HepG2 (cell line): ENCODE data around the gene ARRDC4. TPM values are rescaled to one million over a fixed set of nuclear protein-coding genes. Genes with fewer than 3 reads are reported as not detected.

Experiments
- CAMTA2 ChIP-seq: sonication (generic); formaldehyde crosslinking; IDR thresholded peaks from 2 replicates; pipeline ENCODE4 v1.4.0; 2020; ENCODE audit warnings: mild to moderate bottlenecking, missing genetic modification reagents, borderline replicate concordance
- FOSL1 ChIP-seq: sonication (generic); formaldehyde crosslinking; IDR thresholded peaks from 2 replicates; pipeline ENCODE4 v1.9.0; 2021; ENCODE audit warnings: missing genetic modification reagents, borderline replicate concordance
- JUN ChIP-seq: sonication (generic); formaldehyde crosslinking; IDR thresholded peaks from 2 replicates; pipeline ENCODE4 v1.4.0; 2020; ENCODE audit warnings: mild to moderate bottlenecking, missing genetic modification reagents
- MTF1 ChIP-seq: sonication (generic); formaldehyde crosslinking; IDR thresholded peaks from 2 replicates; pipeline ENCODE4 v1.5.0; 2020; ENCODE audit warnings: missing genetic modification reagents
- PITX1 ChIP-seq: sonication (generic); formaldehyde crosslinking; IDR thresholded peaks from 2 replicates; pipeline ENCODE4 v1.5.1; 2020; ENCODE audit warnings: mild to moderate bottlenecking, missing genetic modification reagents
- POLR2G ChIP-seq: fragments of 200-400 bp; formaldehyde crosslinking; IDR thresholded peaks from 2 replicates; pipeline ENCODE4 v1.6.1; 2018; ENCODE audit warnings: mild to moderate bottlenecking, low read depth, low read length, moderate library complexity
- RXRA ChIP-seq: sonication (generic); formaldehyde crosslinking; IDR thresholded peaks from 2 replicates; pipeline ENCODE4 v1.5.1; 2020; ENCODE audit warnings: missing genetic modification reagents
- ZFP41 ChIP-seq: sonication (generic); formaldehyde crosslinking; IDR thresholded peaks from 2 replicates; pipeline ENCODE4 v1.4.0; 2020; ENCODE audit warnings: mild to moderate bottlenecking, missing genetic modification reagents, borderline replicate concordance
- ZNF264 ChIP-seq: sonication (generic); formaldehyde crosslinking; IDR thresholded peaks from 2 replicates; pipeline ENCODE4 v1.4.0; 2020; ENCODE audit warnings: missing genetic modification reagents
- ZNF615 ChIP-seq: sonication (generic); formaldehyde crosslinking; IDR thresholded peaks from 2 replicates; pipeline ENCODE4 v1.5.0; 2020; ENCODE audit warnings: mild to moderate bottlenecking, missing genetic modification reagents, borderline replicate concordance
- polyA plus RNA-seq, 8 experiments: library from polyadenylated mRNA; depleted of rRNA in 3 of 8; stranded (reverse) in 7 of 8; unstranded in 1 of 8; fragments of >200 nt; fragmentation: Illumina TruSeq in 4 of 8; extraction: Trizol in 4 of 8; gene quantifications; 2 replicates each; pipeline versions ENCODE4 v1.2.1 to v1.2.3, GENCODE V29; 2011 to 2016; ENCODE audit warnings: low read depth in 4 of 8, missing spikeins in 1 of 8, mixed read lengths in 1 of 8; ENCODE audit not compliant: insufficient read depth in 1 of 8
- total RNA-seq, 5 experiments: library from RNA; depleted of rRNA; stranded (reverse); fragments of >200 nt; fragmentation: Illumina TruSeq; extraction: Trizol; gene quantifications; 2 replicates each; pipeline ENCODE4 v1.2.3, GENCODE V29; 2016; ENCODE audit warnings: low read depth in 1 of 5
- TF ChIP-seq, protein P1 (sequence below): sonication (generic); formaldehyde crosslinking; IDR thresholded peaks from 2 replicates; pipeline ENCODE4 v1.8.0; 2022; ENCODE audit warnings: missing genetic modification reagents, mild to moderate bottlenecking, moderate library complexity, borderline replicate concordance
- TF ChIP-seq, protein P2 (sequence below): sonication (generic); formaldehyde crosslinking; IDR thresholded peaks from 2 replicates; pipeline ENCODE4 v1.8.0; 2022; ENCODE audit warnings: mild to moderate bottlenecking, missing genetic modification reagents
- TF ChIP-seq, protein P3 (sequence below): sonication (generic); formaldehyde crosslinking; IDR thresholded peaks from 2 replicates; pipeline ENCODE4 v1.5.0; 2020; ENCODE audit warnings: mild to moderate bottlenecking, low read depth, missing genetic modification reagents, borderline replicate concordance
- TF ChIP-seq, protein P4 (sequence below): IDR thresholded peaks from 2 replicates; pipeline ENCODE4 v1.6.1; 2016; ENCODE audit warnings: mild to moderate bottlenecking, missing biosample characterization, missing genetic modification reagents
- TF ChIP-seq, protein P5 (sequence below): sonication (generic); formaldehyde crosslinking; IDR thresholded peaks from 2 replicates; pipeline ENCODE4 v1.8.1; 2023; ENCODE audit warnings: mild to moderate bottlenecking, missing genetic modification reagents
- TF ChIP-seq, protein P6 (sequence below): sonication (generic); formaldehyde crosslinking; IDR thresholded peaks from 2 replicates; pipeline ENCODE4 v1.5.0; 2020; ENCODE audit warnings: missing genetic modification reagents, mild to moderate bottlenecking, borderline replicate concordance
- TF ChIP-seq, protein P7 (sequence below): sonication (generic); formaldehyde crosslinking; IDR thresholded peaks from 2 replicates; pipeline ENCODE4 v1.8.1; 2023; ENCODE audit warnings: mild to moderate bottlenecking, missing genetic modification reagents, borderline replicate concordance
- TF ChIP-seq, protein P8 (sequence below): sonication (generic); formaldehyde crosslinking; IDR thresholded peaks from 2 replicates; pipeline ENCODE4 v1.4.0; 2020; ENCODE audit warnings: mild to moderate bottlenecking, missing genetic modification reagents
- TF ChIP-seq, protein P9 (sequence below): sonication (generic); formaldehyde crosslinking; IDR thresholded peaks from 2 replicates; pipeline ENCODE4 v1.8.1; 2023; ENCODE audit warnings: missing genetic modification reagents, inconsistent platforms, borderline replicate concordance

The ARRDC4 gene
- total and polyA plus RNA-seq, 2 of the 13 experiments (the other 11 are each of a cell fraction or from before 2014, with no cell fraction given): 1.5 to 2.5 TPM

DNA sequence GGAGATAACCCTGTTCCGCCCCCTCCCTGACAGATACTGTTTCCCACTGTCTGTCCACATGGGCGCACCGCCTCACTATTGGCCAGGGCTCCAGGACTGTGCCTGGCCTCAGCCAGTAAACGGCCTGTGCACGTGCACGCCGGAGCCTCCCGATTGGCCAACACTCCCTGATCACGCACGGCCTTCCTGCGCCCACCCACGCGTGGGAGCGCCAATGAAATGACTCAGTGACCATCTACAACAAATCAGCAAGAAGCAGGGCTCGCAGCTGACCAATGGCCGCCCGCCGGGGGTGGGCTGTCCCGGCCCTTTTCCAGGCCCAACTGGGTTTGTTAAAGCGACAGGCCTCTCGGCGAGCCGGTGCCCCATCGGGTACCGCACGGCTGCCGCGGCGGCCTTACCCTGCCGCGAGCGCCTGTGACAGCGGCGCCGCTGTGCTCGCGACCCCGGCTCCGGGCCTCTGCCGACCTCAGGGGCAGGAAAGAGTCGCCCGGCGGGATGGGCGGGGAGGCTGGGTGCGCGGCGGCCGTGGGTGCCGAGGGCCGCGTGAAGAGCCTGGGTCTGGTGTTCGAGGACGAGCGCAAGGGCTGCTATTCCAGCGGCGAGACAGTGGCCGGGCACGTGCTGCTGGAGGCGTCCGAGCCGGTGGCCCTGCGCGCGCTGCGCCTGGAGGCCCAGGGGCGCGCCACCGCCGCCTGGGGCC, at the start of gene ARRDC4 (continued):
- TF ChIP-seq ZNF615 (CRISPR knock-in tag): no peak
- TF ChIP-seq, protein P1, sequence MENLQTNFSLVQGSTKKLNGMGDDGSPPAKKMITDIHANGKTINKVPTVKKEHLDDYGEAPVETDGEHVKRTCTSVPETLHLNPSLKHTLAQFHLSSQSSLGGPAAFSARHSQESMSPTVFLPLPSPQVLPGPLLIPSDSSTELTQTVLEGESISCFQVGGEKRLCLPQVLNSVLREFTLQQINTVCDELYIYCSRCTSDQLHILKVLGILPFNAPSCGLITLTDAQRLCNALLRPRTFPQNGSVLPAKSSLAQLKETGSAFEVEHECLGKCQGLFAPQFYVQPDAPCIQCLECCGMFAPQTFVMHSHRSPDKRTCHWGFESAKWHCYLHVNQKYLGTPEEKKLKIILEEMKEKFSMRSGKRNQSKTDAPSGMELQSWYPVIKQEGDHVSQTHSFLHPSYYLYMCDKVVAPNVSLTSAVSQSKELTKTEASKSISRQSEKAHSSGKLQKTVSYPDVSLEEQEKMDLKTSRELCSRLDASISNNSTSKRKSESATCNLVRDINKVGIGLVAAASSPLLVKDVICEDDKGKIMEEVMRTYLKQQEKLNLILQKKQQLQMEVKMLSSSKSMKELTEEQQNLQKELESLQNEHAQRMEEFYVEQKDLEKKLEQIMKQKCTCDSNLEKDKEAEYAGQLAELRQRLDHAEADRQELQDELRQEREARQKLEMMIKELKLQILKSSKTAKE (CRISPR knock-in tag): 0 out of 2 replicates have a peak, but pooled peaks have one; percentile 31
- TF ChIP-seq, protein P2, sequence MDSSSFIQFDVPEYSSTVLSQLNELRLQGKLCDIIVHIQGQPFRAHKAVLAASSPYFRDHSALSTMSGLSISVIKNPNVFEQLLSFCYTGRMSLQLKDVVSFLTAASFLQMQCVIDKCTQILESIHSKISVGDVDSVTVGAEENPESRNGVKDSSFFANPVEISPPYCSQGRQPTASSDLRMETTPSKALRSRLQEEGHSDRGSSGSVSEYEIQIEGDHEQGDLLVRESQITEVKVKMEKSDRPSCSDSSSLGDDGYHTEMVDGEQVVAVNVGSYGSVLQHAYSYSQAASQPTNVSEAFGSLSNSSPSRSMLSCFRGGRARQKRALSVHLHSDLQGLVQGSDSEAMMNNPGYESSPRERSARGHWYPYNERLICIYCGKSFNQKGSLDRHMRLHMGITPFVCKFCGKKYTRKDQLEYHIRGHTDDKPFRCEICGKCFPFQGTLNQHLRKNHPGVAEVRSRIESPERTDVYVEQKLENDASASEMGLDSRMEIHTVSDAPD (CRISPR knock-in tag): no peak
- TF ChIP-seq, protein P3, sequence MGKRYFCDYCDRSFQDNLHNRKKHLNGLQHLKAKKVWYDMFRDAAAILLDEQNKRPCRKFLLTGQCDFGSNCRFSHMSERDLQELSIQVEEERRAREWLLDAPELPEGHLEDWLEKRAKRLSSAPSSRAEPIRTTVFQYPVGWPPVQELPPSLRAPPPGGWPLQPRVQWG (CRISPR knock-in tag): no peak
- no peak for TF ChIP-seq POLR2G
- TF ChIP-seq, protein P4, sequence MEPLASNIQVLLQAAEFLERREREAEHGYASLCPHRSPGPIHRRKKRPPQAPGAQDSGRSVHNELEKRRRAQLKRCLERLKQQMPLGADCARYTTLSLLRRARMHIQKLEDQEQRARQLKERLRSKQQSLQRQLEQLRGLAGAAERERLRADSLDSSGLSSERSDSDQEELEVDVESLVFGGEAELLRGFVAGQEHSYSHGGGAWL (CRISPR knock-in tag): 0 out of 2 replicates have a peak, but pooled peaks have one; percentile 39
- TF ChIP-seq PITX1: no peak; the same call in 1 of the 2 replicates
- no peak for TF ChIP-seq ZNF264 (CRISPR knock-in tag)
- no peak for TF ChIP-seq CAMTA2
- no peak for TF ChIP-seq FOSL1 (CRISPR knock-in tag)
- TF ChIP-seq, protein P5, sequence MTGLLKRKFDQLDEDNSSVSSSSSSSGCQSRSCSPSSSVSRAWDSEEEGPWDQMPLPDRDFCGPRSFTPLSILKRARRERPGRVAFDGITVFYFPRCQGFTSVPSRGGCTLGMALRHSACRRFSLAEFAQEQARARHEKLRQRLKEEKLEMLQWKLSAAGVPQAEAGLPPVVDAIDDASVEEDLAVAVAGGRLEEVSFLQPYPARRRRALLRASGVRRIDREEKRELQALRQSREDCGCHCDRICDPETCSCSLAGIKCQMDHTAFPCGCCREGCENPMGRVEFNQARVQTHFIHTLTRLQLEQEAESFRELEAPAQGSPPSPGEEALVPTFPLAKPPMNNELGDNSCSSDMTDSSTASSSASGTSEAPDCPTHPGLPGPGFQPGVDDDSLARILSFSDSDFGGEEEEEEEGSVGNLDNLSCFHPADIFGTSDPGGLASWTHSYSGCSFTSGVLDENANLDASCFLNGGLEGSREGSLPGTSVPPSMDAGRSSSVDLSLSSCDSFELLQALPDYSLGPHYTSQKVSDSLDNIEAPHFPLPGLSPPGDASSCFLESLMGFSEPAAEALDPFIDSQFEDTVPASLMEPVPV: 0 out of 2 replicates have a peak, but pooled peaks have one; percentile 56
- TF ChIP-seq MTF1 (CRISPR knock-in tag): no peak
- TF ChIP-seq RXRA (CRISPR knock-in tag): peak; percentile 59
- TF ChIP-seq, protein P6, sequence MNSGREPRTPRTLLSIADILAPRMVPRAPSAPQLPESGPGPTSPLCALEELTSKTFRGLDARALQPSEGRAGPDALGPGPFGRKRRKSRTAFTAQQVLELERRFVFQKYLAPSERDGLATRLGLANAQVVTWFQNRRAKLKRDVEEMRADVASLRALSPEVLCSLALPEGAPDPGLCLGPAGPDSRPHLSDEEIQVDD: no peak
- 0 out of 2 replicates have a peak, but pooled peaks have one; percentile 61 for TF ChIP-seq JUN (CRISPR knock-in tag)
- TF ChIP-seq, protein P7, sequence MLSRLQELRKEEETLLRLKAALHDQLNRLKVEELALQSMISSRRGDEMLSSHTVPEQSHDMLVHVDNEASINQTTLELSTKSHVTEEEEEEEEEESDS (CRISPR knock-in tag): no peak
- no peak for TF ChIP-seq ZFP41 (CRISPR knock-in tag)
- TF ChIP-seq, protein P8, sequence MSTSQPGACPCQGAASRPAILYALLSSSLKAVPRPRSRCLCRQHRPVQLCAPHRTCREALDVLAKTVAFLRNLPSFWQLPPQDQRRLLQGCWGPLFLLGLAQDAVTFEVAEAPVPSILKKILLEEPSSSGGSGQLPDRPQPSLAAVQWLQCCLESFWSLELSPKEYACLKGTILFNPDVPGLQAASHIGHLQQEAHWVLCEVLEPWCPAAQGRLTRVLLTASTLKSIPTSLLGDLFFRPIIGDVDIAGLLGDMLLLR (CRISPR knock-in tag): no peak
- TF ChIP-seq, protein P9, sequence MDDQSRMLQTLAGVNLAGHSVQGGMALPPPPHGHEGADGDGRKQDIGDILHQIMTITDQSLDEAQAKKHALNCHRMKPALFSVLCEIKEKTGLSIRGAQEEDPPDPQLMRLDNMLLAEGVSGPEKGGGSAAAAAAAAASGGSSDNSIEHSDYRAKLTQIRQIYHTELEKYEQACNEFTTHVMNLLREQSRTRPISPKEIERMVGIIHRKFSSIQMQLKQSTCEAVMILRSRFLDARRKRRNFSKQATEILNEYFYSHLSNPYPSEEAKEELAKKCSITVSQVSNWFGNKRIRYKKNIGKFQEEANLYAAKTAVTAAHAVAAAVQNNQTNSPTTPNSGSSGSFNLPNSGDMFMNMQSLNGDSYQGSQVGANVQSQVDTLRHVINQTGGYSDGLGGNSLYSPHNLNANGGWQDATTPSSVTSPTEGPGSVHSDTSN (CRISPR knock-in tag): no peak
